Gastrocnemius medialis (tissue), 4 donors: ENCODE data around the gene RAD21L1. TPM values are rescaled to one million over a fixed set of nuclear protein-coding genes. Genes with fewer than 3 reads are reported as not detected.

Experiments
- ATAC-seq, 2 donors: fragments of 150-250 bp; one replicate each; pipeline ENCODE4 v1.9.1; 2016
- DNase-seq, 2 donors: peaks; one replicate each; pipeline ENCODE4 v3.0.0-alpha.2; 2019
- H3K27ac ChIP-seq, 4 donors: fragments of 200-600 bp; sonication (generic); 1 replicate in 1 of 4; 2 replicates in 3 of 4; pipeline ENCODE4 v1.5.1; 2016 to 2018; ENCODE audit warnings: mild to moderate bottlenecking in 2 of 4, moderate library complexity in 1 of 4
- H3K27me3 ChIP-seq, 3 donors: fragments of 200-600 bp; sonication (generic) in 2 of 3; 1 replicate in 1 of 3; 2 replicates in 2 of 3; pipeline versions ENCODE4 v1.5.1 to v1.6.0; 2016 to 2019; ENCODE audit warnings: mild to moderate bottlenecking in 1 of 3, moderate library complexity in 1 of 3
- H3K36me3 ChIP-seq, 2 donors: fragments of 200-600 bp; sonication (generic) in 1 of 2; one replicate each; pipeline ENCODE4 v1.5.1; 2017 to 2018
- H3K4me1 ChIP-seq, 2 donors: fragments of 200-600 bp; sonication (generic) in 1 of 2; one replicate each; pipeline ENCODE4 v1.5.1; 2016 to 2017; ENCODE audit warnings: mild to moderate bottlenecking in 2 of 2
- H3K4me3 ChIP-seq, 4 donors: fragments of 200-600 bp; sonication (generic) in 3 of 4; 1 replicate in 1 of 4; 2 replicates in 3 of 4; pipeline ENCODE4 v1.5.1; 2016 to 2019; ENCODE audit warnings: mild to moderate bottlenecking in 2 of 4
- H3K9me3 ChIP-seq, 3 donors: fragments of 200-600 bp; sonication (generic) in 2 of 3; 1 replicate in 1 of 3; 2 replicates in 2 of 3; pipeline ENCODE4 v1.5.1; 2016 to 2019
- CTCF ChIP-seq, 5 experiments: fragments of 450-650 bp in 3 of 5; fragments of 200-600 bp in 2 of 5; sonication (generic) in 2 of 5; IDR thresholded peaks in 4 of 5; conservative IDR thresholded peaks in 1 of 5; 1 replicate in 4 of 5; 2 replicates in 1 of 5; pipeline ENCODE4 v1.5.1; 2016 to 2019; ENCODE audit warnings: antibody characterized with exemption in 5 of 5, mild to moderate bottlenecking in 3 of 5, moderate library complexity in 3 of 5
- POLR2A ChIP-seq, 2 donors: fragments of 450-650 bp; IDR thresholded peaks; one replicate each; pipeline ENCODE4 v1.6.1; 2017; ENCODE audit warnings: antibody characterized with exemption in 2 of 2, mild to moderate bottlenecking in 2 of 2, moderate library complexity in 2 of 2
- in situ Hi-C, 4 donors: fragments of 200-750 bp; cut with MboI; loops; one replicate each; pipeline versions ENCODE4 v1.15.0 to v1.8.0; 2017; ENCODE audit warnings: low sequenced_read_pairs in 4 of 4
- intact Hi-C: fragments of 100-400 bp; cut with DNase I; formaldehyde crosslinking; loops from one replicate; pipeline ENCODE4 v1.15.1; 2023; ENCODE audit warnings: low total_unique reads
- total RNA-seq, 4 donors: library from RNA; depleted of rRNA; stranded (reverse); fragments of >200 nt; gene quantifications; one replicate each; pipeline versions ENCODE4 v1.1.0 to v1.2.3, GENCODE V29; 2016

The RAD21L1 gene
- total RNA-seq, 4 donors from 2014 or later = 0.18 TPM; not detected in 3

- H3K36me3 ChIP-seq = no peaks in the 10 kb centered on the region
- H3K4me1 ChIP-seq = no peaks in the 10 kb centered on the region
- intact Hi-C loops (no loop called here), in situ Hi-C loops (loop anchor here (10.0 to 25.0 kb wide), 3 partner anchors 238 to 388 kb away; no protein-coding TSS in a partner anchor)
- ATAC-seq (no peak), DNase-seq (no peak)
- TF ChIP-seq CTCF (IDR thresholded peaks at IDR 0.05 in 4 of 5, conservative IDR thresholded peaks at IDR 0.05 in 1 of 5) (no peak), POLR2A (IDR thresholded peaks at IDR 0.05) (no peak)
- H3K9me3 ChIP-seq = no peaks in the 10 kb centered on the region
- no peak overlapping the region for H3K4me3 ChIP-seq
- no peaks in the 10 kb centered on the region for H3K27me3 ChIP-seq
- peak overlapping the region in 2 of 4 donors; percentile 46 to 51 for H3K27ac ChIP-seq
Observed at GRCh38 chr20:1199964-1200363, 25.9 kb upstream of the RAD21L1 start.

- H3K4me3 ChIP-seq = no peak within 1 kb of the TSS
- no peaks in the 10 kb centered on the region for H3K9me3 ChIP-seq
- no peaks in the 10 kb centered on the region for H3K27me3 ChIP-seq
- intact Hi-C loops (no loop called here), in situ Hi-C loops (loop anchor here (10.0 to 25.0 kb wide), 3 partner anchors 241 to 391 kb away; no protein-coding TSS in a partner anchor)
- TF ChIP-seq CTCF (IDR thresholded peaks at IDR 0.05 in 4 of 5, conservative IDR thresholded peaks at IDR 0.05 in 1 of 5) (no peak), POLR2A (IDR thresholded peaks at IDR 0.05) (no peak)
- ATAC-seq = no peak
- DNase-seq = no peak
- no peaks in the 10 kb centered on the region for H3K4me1 ChIP-seq
- H3K36me3 ChIP-seq = no peaks in the 10 kb centered on the region
- H3K27ac ChIP-seq = peak within 1 kb of the TSS in 3 of 4 donors; percentile 13 to 45 (median 34)
Observed at GRCh38 chr20:1202762-1203504, 22.9 kb upstream of the RAD21L1 start, which contains the start of gene C20orf202. C20orf202 (plus strand) TSS chr20:1203454; CDS start chr20:1203586, 132 bp downstream.

- H3K27me3 ChIP-seq = no peaks in the 10 kb centered on the region
- H3K9me3 ChIP-seq = no peaks in the 10 kb centered on the region
- in situ Hi-C loops (loop anchor here (10.0 to 25.0 kb wide), 3 partner anchors 241 to 391 kb away; no protein-coding TSS in a partner anchor), intact Hi-C loops (no loop called here)
- DNase-seq (no peak), ATAC-seq (no peak)
- TF ChIP-seq CTCF (IDR thresholded peaks at IDR 0.05 in 4 of 5, conservative IDR thresholded peaks at IDR 0.05 in 1 of 5) = no peak
- TF ChIP-seq POLR2A (IDR thresholded peaks at IDR 0.05) = no peak
- no peaks in the 10 kb centered on the region for H3K36me3 ChIP-seq
- H3K4me1 ChIP-seq = no peaks in the 10 kb centered on the region
- no peak overlapping the region for H3K4me3 ChIP-seq
- peak overlapping the region in 3 of 4 donors; percentile 13 to 45 (median 34) for H3K27ac ChIP-seq
Observed at GRCh38 chr20:1203630-1204029, 22.2 kb upstream of the RAD21L1 start.

- in situ Hi-C loops (loop anchor here (10.0 to 25.0 kb wide), 3 partner anchors 242 to 392 kb away; no protein-coding TSS in a partner anchor), intact Hi-C loops (no loop called here)
- H3K27me3 ChIP-seq = no peaks in the 10 kb centered on the region
- H3K27ac ChIP-seq = peak overlapping the region in 3 of 4 donors; percentile 13 to 45 (median 13)
- H3K4me1 ChIP-seq = no peaks in the 10 kb centered on the region
- TF ChIP-seq POLR2A (IDR thresholded peaks at IDR 0.05) = no peak
- TF ChIP-seq CTCF (IDR thresholded peaks at IDR 0.05 in 4 of 5, conservative IDR thresholded peaks at IDR 0.05 in 1 of 5) = no peak
- H3K4me3 ChIP-seq = no peak overlapping the region
- no peaks in the 10 kb centered on the region for H3K9me3 ChIP-seq
- DNase-seq (no peak), ATAC-seq (no peak)
- no peaks in the 10 kb centered on the region for H3K36me3 ChIP-seq
Observed at GRCh38 chr20:1204113-1204512, 21.7 kb upstream of the RAD21L1 start.
